ENCODE results near the gene ARPC1A.
A peak's percentile ranks its signal among the peaks of the same experiment; 100 is the strongest.

Gene ARPC1A

GRCh38 chr7:99392659-99393354 is 67.1 kb downstream of the ARPC1A start:
- peaks cover 78 to 98% (median 93%) of the 10 kb centered on the region in 11 experiments for H3K36me3 ChIP-seq
- H3K4me3 ChIP-seq: peak overlapping the region; percentile 38 to 65 (median 54)
- H3K9ac ChIP-seq: peak overlapping the region; percentile 4 to 78 (median 60); a peak in 21 of 22 replicates
- peaks cover 20 to 51% (median 29%) of the 10 kb centered on the region in 10 experiments for H3K4me1 ChIP-seq
- H3K27me3 ChIP-seq: no peaks in the 10 kb centered on the region
- no peaks in the 10 kb centered on the region for H3K9me3 ChIP-seq (replicated peaks in 1 of 11)
- TF ChIP-seq Cebpa-rat (IDR thresholded peaks at IDR 0.05): no peak
- peak overlapping the region in 8 of 11 experiments; percentile 17 to 48 (median 35); a peak in 11 of 22 replicates for H3K27ac ChIP-seq
- H4K20me1 ChIP-seq: peaks cover 41 to 100% (median 99%) of the 10 kb centered on the region in 11 experiments
- peak overlapping the region; percentile 85 to 98 (median 88) for H3K4me2 ChIP-seq

- H3K27me3 ChIP-seq: no peaks in the 10 kb centered on the region
- H3K27ac ChIP-seq: peak overlapping the region in 8 of 11 experiments; percentile 17 to 48 (median 35); a peak in 9 of 22 replicates
- peak overlapping the region; percentile 85 to 98 (median 88) for H3K4me2 ChIP-seq
- peaks cover 20 to 51% (median 29%) of the 10 kb centered on the region in 10 experiments for H3K4me1 ChIP-seq
- peak overlapping the region in 8 of 10 experiments; percentile 39 to 65 (median 56); a peak in 16 of 20 replicates for H3K4me3 ChIP-seq
- TF ChIP-seq Cebpa-rat (IDR thresholded peaks at IDR 0.05): no peak
- H3K9me3 ChIP-seq (replicated peaks in 1 of 11): no peaks in the 10 kb centered on the region
- H4K20me1 ChIP-seq: peaks cover 42 to 100% (median 99%) of the 10 kb centered on the region in 11 experiments
- peaks cover 78 to 98% (median 93%) of the 10 kb centered on the region in 11 experiments for H3K36me3 ChIP-seq
- peak overlapping the region in 10 of 11 experiments; percentile 4 to 78 (median 60); a peak in 16 of 22 replicates for H3K9ac ChIP-seq
Measured at GRCh38 chr7:99393355-99394187, 67.9 kb downstream of the ARPC1A start.

- Histone ChIP-seq H3K36me3 (peaks cover 80 to 98% (median 93%) of the 10 kb centered on the region in 11 experiments), H3K27me3 (no peaks in the 10 kb centered on the region), H3K9me3 (replicated peaks in 1 of 11) (no peaks in the 10 kb centered on the region), H4K20me1 (peaks cover 48 to 100% (median 99%) of the 10 kb centered on the region in 11 experiments), H3K27ac (no peak overlapping the region), H3K4me3 (no peak overlapping the region), H3K9ac (no peak overlapping the region; a peak in 1 of 22 replicates), H3K4me1 (peaks cover 20 to 50% (median 29%) of the 10 kb centered on the region in 10 experiments), H3K4me2 (no peak overlapping the region)
- no peak for TF ChIP-seq Cebpa-rat (IDR thresholded peaks at IDR 0.05)
Measured at GRCh38 chr7:99394188-99394502, 68.4 kb downstream of the ARPC1A start.

GRCh38 chr7:99395616-99396327 is 70.1 kb downstream of the ARPC1A start:
- Histone ChIP-seq H3K27me3 (no peaks in the 10 kb centered on the region), H3K4me1 (peaks cover 20 to 34% (median 26%) of the 10 kb centered on the region in 10 experiments), H3K4me2 (no peak overlapping the region), H3K9me3 (replicated peaks in 1 of 11) (no peaks in the 10 kb centered on the region), H3K27ac (no peak overlapping the region), H3K4me3 (no peak overlapping the region), H3K9ac (no peak overlapping the region; a peak in 2 of 22 replicates), H4K20me1 (peaks cover 64 to 100% (median 99%) of the 10 kb centered on the region in 11 experiments), H3K36me3 (peaks cover 80 to 98% (median 93%) of the 10 kb centered on the region in 11 experiments)
- TF ChIP-seq Cebpa-rat (IDR thresholded peaks at IDR 0.05): no peak

- Histone ChIP-seq H3K36me3 (peaks cover 80 to 98% (median 93%) of the 10 kb centered on the region in 11 experiments), H4K20me1 (peaks cover 59 to 100% (median 98%) of the 10 kb centered on the region in 11 experiments), H3K4me3 (no peak overlapping the region), H3K27me3 (no peaks in the 10 kb centered on the region), H3K9ac (peak overlapping the region in 2 of 11 experiments; percentile 9 to 22; a peak in 2 of 22 replicates), H3K4me2 (no peak overlapping the region), H3K27ac (no peak overlapping the region; a peak in 1 of 22 replicates), H3K4me1 (peaks cover 18 to 25% (median 22%) of the 10 kb centered on the region in 10 experiments), H3K9me3 (replicated peaks in 1 of 11) (no peaks in the 10 kb centered on the region)
- TF ChIP-seq Cebpa-rat (IDR thresholded peaks at IDR 0.05): no peak
Measured at GRCh38 chr7:99396418-99397296, 71.0 kb downstream of the ARPC1A start.

- H3K9ac ChIP-seq: peak overlapping the region in 3 of 11 experiments; percentile 5 to 22 (median 9); a peak in 3 of 22 replicates
- H3K36me3 ChIP-seq: peaks cover 87 to 98% (median 93%) of the 10 kb centered on the region in 11 experiments
- H3K4me3 ChIP-seq: no peak overlapping the region
- H3K4me1 ChIP-seq: peaks cover 10 to 18% (median 14%) of the 10 kb centered on the region in 10 experiments
- H3K27me3 ChIP-seq: no peaks in the 10 kb centered on the region
- no peak overlapping the region; a peak in 1 of 22 replicates for H3K27ac ChIP-seq
- H3K9me3 ChIP-seq (replicated peaks in 1 of 11): no peaks in the 10 kb centered on the region
- no peak overlapping the region for H3K4me2 ChIP-seq
- H4K20me1 ChIP-seq: peaks cover 52 to 100% (median 96%) of the 10 kb centered on the region in 11 experiments
- TF ChIP-seq Cebpa-rat (IDR thresholded peaks at IDR 0.05): no peak
Measured at GRCh38 chr7:99397297-99397983, 71.7 kb downstream of the ARPC1A start.

GRCh38 chr7:99398891-99399445 is 73.3 kb downstream of the ARPC1A start:
- H3K27me3 ChIP-seq: no peaks in the 10 kb centered on the region
- no peaks in the 10 kb centered on the region for H3K9me3 ChIP-seq (replicated peaks in 1 of 11)
- peaks cover 51 to 100% (median 97%) of the 10 kb centered on the region in 11 experiments for H4K20me1 ChIP-seq
- H3K4me1 ChIP-seq: peaks cover 0 to 3% (median under 1%) of the 10 kb centered on the region in 10 experiments; a peak in 5 of 20 replicates
- peak overlapping the region in 3 of 11 experiments; percentile 11 to 45 (median 29); a peak in 3 of 22 replicates for H3K9ac ChIP-seq
- no peak overlapping the region for H3K27ac ChIP-seq
- TF ChIP-seq Cebpa-rat (IDR thresholded peaks at IDR 0.05): no peak
- H3K36me3 ChIP-seq: peaks cover 97 to 99% (median 98%) of the 10 kb centered on the region in 11 experiments
- H3K4me3 ChIP-seq: no peak overlapping the region
- H3K4me2 ChIP-seq: no peak overlapping the region

Measured in BLaER1 treated with 17β-estradiol and CSF1 and Interleukin-3, amounts not matched to agents 10 nM and 100 nM (cell line).